Sigmoid colon (tissue), 4 donors: ENCODE measurements around the gene COPB2.

Source experiments
- CTCF ChIP-seq, 4 experiments: fragments of 450-650 bp in 3 of 4; fragments of 200-600 bp in 1 of 4; IDR thresholded peaks; one replicate each; pipeline ENCODE4 v1.5.1; 2016 to 2019; ENCODE audit warnings: antibody characterized with exemption in 4 of 4, mild to moderate bottlenecking in 3 of 4, moderate library complexity in 2 of 4
- EP300 ChIP-seq, 4 donors: sonication (generic); formaldehyde crosslinking; IDR thresholded peaks; one replicate each; pipeline ENCODE4 v1.6.1; 2017; ENCODE audit warnings: antibody characterized with exemption in 4 of 4
- POLR2A ChIP-seq, 2 donors: fragments of 450-650 bp; IDR thresholded peaks; one replicate each; pipeline ENCODE4 v1.6.1; 2016; ENCODE audit warnings: antibody characterized with exemption in 2 of 2, mild to moderate bottlenecking in 2 of 2, moderate library complexity in 2 of 2
- POLR2AphosphoS5 ChIP-seq, 4 donors: sonication (generic); formaldehyde crosslinking; IDR thresholded peaks; one replicate each; pipeline ENCODE4 v1.6.1; 2017; ENCODE audit warnings: antibody characterized with exemption in 4 of 4

- TF ChIP-seq CTCF (IDR thresholded peaks at IDR 0.05) (no peak), POLR2A (IDR thresholded peaks at IDR 0.05) (no peak), EP300 (IDR thresholded peaks at IDR 0.05) (no peak), POLR2AphosphoS5 (IDR thresholded peaks at IDR 0.05) (no peak)
Measured at GRCh38 chr3:139318431-139318816, 71.0 kb downstream of the COPB2 start.
